T-helper 2 cell treated with Interferon-gamma antibody and Interleukin-4, amounts not matched to agents 100 ng/mL and 5 ng/mL, for 36 hours (primary cell): ENCODE data around the gene INPP5A. TPM values are rescaled to one million over a fixed set of nuclear protein-coding genes. Genes with fewer than 3 reads are reported as not detected.
"Not testable (repeated sequence)": the region's sequence is repeated elsewhere in the genome, so short reads cannot be mapped to it uniquely, and the experiment has no call there.

Experiments used
- intact Hi-C: fragments of 100-400 bp; cut with micrococcal nuclease; formaldehyde crosslinking; loops from one replicate; pipeline ENCODE4 v1.15.1; 2023
- total RNA-seq: library from RNA; stranded (reverse); gene quantifications from 2 replicates; pipeline ENCODE4 v1.2.3, GENCODE V29; 2022

Gene INPP5A
- total RNA-seq, 1 donor from 2014 or later, result 11.6 TPM

GRCh38 chr10:132591166-132591971 is 53.8 kb downstream of the INPP5A start:
- intact Hi-C loops, result no loop called here

GRCh38 chr10:132592790-132593383 is 55.3 kb downstream of the INPP5A start:
- intact Hi-C loops, result no loop called here

- intact Hi-C loops, result no loop called here
Observed at GRCh38 chr10:132593389-132593788, 55.8 kb downstream of the INPP5A start.

- intact Hi-C loops, result no loop called here
Observed at GRCh38 chr10:132593900-132594876, 56.6 kb downstream of the INPP5A start.

GRCh38 chr10:132595021-132595420 is 57.4 kb downstream of the INPP5A start:
- intact Hi-C loops, result no loop called here

- intact Hi-C loops, result no loop called here
Observed at GRCh38 chr10:132595854-132596253, 58.3 kb downstream of the INPP5A start.

- intact Hi-C loops, result no loop called here
Observed at GRCh38 chr10:132596742-132597279, 59.2 kb downstream of the INPP5A start.

- intact Hi-C loops, result no loop called here
Observed at GRCh38 chr10:132597654-132598053, 60.1 kb downstream of the INPP5A start.

- intact Hi-C loops, result not testable (repeated sequence)
Observed at GRCh38 chr10:132599023-132599618, 61.5 kb downstream of the INPP5A start.

- intact Hi-C loops, result no loop called here
Observed at GRCh38 chr10:132599732-132600131, 62.1 kb downstream of the INPP5A start.

GRCh38 chr10:132600416-132600815 is 62.8 kb downstream of the INPP5A start:
- intact Hi-C loops, result no loop called here

- intact Hi-C loops, result no loop called here
Observed at GRCh38 chr10:132601567-132601966, 64.0 kb downstream of the INPP5A start.

GRCh38 chr10:132602614-132603013 is 65.0 kb downstream of the INPP5A start:
- intact Hi-C loops, result no loop called here

GRCh38 chr10:132603851-132604533 is 66.4 kb downstream of the INPP5A start:
- intact Hi-C loops, result no loop called here

GRCh38 chr10:132604686-132605085 is 67.1 kb downstream of the INPP5A start:
- intact Hi-C loops, result no loop called here

GRCh38 chr10:132605390-132605789 is 67.8 kb downstream of the INPP5A start:
- intact Hi-C loops, result no loop called here

- intact Hi-C loops, result no loop called here
Observed at GRCh38 chr10:132606031-132606491, 68.5 kb downstream of the INPP5A start.

- intact Hi-C loops, result no loop called here
Observed at GRCh38 chr10:132606536-132607316, 69.1 kb downstream of the INPP5A start.

GRCh38 chr10:132607491-132607890 is 69.9 kb downstream of the INPP5A start:
- intact Hi-C loops, result no loop called here
